Panc1 (cell line): ENCODE results near the gene HPDL. TPM values are rescaled to one million over a fixed set of nuclear protein-coding genes. Genes with fewer than 3 reads are reported as not detected.

Experiments used
- ATAC-seq: fragments of 200-7000 bp; cut with Tn5 transposase; 2 replicates; pipeline ENCODE4 v1.9.1; 2020; ENCODE audit warnings: mild to moderate bottlenecking, moderate library complexity
- BruUV-seq: library from RNA; stranded (reverse); fragments of 400-500 nt; replicated peaks from 2 replicates; lab custom pipeline; 2021; lab: Mats Ljungman, UMichigan
- CTCF ChIA-PET: fragments of 300-600 bp; sonication (Branson Sonifier 250); formaldehyde crosslinking; loops from one replicate; lab custom pipeline; 2022; ENCODE audit warnings: antibody characterized with exemption; lab: Charles Lee
- POLR2A ChIA-PET: fragments of 300-600 bp; sonication (Branson Sonifier 250); formaldehyde crosslinking; loops from one replicate; lab custom pipeline; 2022; ENCODE audit warnings: antibody characterized with exemption; lab: Charles Lee
- DNase-seq: peaks from one replicate; pipeline ENCODE4 v3.0.0-alpha.2; 2010; ENCODE audit warnings: low read depth, low spot score
- H3K27ac ChIP-seq: 2 replicates; pipeline ENCODE4 v1.5.1; 2011; ENCODE audit warnings: mild to moderate bottlenecking, low read length, inconsistent platforms
- H3K27me3 ChIP-seq: fragments of 200-500 bp; sonication (Bioruptor generic); 2 replicates; pipeline ENCODE4 v1.6.0; 2014; ENCODE audit warnings: low read length, inconsistent platforms; ENCODE audit not compliant: control insufficient read depth, insufficient read depth
- H3K36me3 ChIP-seq: fragments of 200-500 bp; sonication (Bioruptor generic); 2 replicates; pipeline ENCODE4 v1.5.1; 2014; ENCODE audit warnings: inconsistent platforms, mild to moderate bottlenecking, low read length, moderate library complexity; ENCODE audit not compliant: control insufficient read depth, insufficient read depth
- H3K4me1 ChIP-seq: 2 replicates; pipeline ENCODE4 v1.5.1; 2011; ENCODE audit warnings: inconsistent platforms, mild to moderate bottlenecking, low read length, moderate library complexity; ENCODE audit not compliant: control insufficient read depth, insufficient read depth
- H3K4me3 ChIP-seq, 2 experiments: 2 replicates each; pipeline ENCODE4 v1.5.1; 2011 to 2012; ENCODE audit warnings: low read depth in 2 of 2, low read length in 2 of 2, mild to moderate bottlenecking in 2 of 2, inconsistent platforms in 1 of 2, moderate library complexity in 1 of 2
- H3K9me3 ChIP-seq: fragments of 200-500 bp; sonication (Bioruptor generic); 2 replicates; pipeline ENCODE4 v1.5.1; 2014; ENCODE audit warnings: low read depth, mild to moderate bottlenecking, inconsistent platforms, low read length, moderate library complexity; ENCODE audit not compliant: control insufficient read depth, insufficient read depth
- CTCF ChIP-seq: fragments of 450-650 bp; IDR thresholded peaks from 2 replicates; pipeline ENCODE4 v1.5.1; 2017; ENCODE audit warnings: mild to moderate bottlenecking
- POLR2AphosphoS5 ChIP-seq: IDR thresholded peaks from 2 replicates; pipeline ENCODE4 v1.6.1; 2012; ENCODE audit warnings: mild to moderate bottlenecking, low read depth, low read length, moderate library complexity
- REST ChIP-seq, 2 experiments: IDR thresholded peaks; 2 replicates each; pipeline ENCODE4 v1.6.1; 2011 to 2012; ENCODE audit warnings: low read depth in 2 of 2, control low read depth in 1 of 2, low read length in 1 of 2, mild to moderate bottlenecking in 1 of 2, moderate library complexity in 1 of 2; ENCODE audit not compliant: insufficient read depth in 1 of 2
- SIN3A ChIP-seq: IDR thresholded peaks from 2 replicates; pipeline ENCODE4 v1.6.1; 2012; ENCODE audit warnings: low read depth, mild to moderate bottlenecking, low read length, moderate library complexity, borderline replicate concordance; ENCODE audit not compliant: insufficient read depth
- TCF7L2 ChIP-seq: IDR thresholded peaks from 2 replicates; pipeline ENCODE4 v1.6.1; 2011; ENCODE audit warnings: mild to moderate bottlenecking, low read depth, low read length, inconsistent platforms
- in situ Hi-C: cut with HindIII; loops from 2 replicates; pipeline ENCODE4 v1.10.0; 2016; ENCODE audit warnings: low sequenced_read_pairs, low pct_unique_long_range_greater_than_20kb
- intact Hi-C: fragments of 100-400 bp; cut with micrococcal nuclease; formaldehyde crosslinking; loops from one replicate; pipeline ENCODE4 v1.10.0; 2022; ENCODE audit not compliant: unreplicated experiment
- total RNA-seq: library from RNA; stranded (reverse); gene quantifications from one replicate; pipeline ENCODE4 v1.2.1, GENCODE V29; 2021; ENCODE audit not compliant: unreplicated experiment

HPDL gene
- total RNA-seq, 1 experiment from 2014 or later = 1.9 TPM

GRCh38 chr1:45300669-45300997 lies 26.1 kb upstream of the HPDL start:
- H3K27me3 ChIP-seq = no peaks in the 10 kb centered on the region
- peaks cover 8% of the 10 kb centered on the region for H3K4me1 ChIP-seq
- H3K27ac ChIP-seq = no peak overlapping the region
- DNase-seq (no peak), ATAC-seq (no peak)
- no peaks in the 10 kb centered on the region for H3K9me3 ChIP-seq
- TF ChIP-seq POLR2AphosphoS5 = no peak
- TF ChIP-seq TCF7L2 = no peak
- no peaks in the 10 kb centered on the region for H3K36me3 ChIP-seq
- intact Hi-C loops (loop anchor here (1.0 to 10.0 kb wide), 2 partner anchors 288 to 466 kb away; partner anchors contain the start of gene UROD), in situ Hi-C loops (no loop called here)
- ChIA-PET CTCF (interaction anchor here (0.5 to 1.6 kb wide), 3 partner anchors 270 to 286 kb away, joined by 8 to 9 read pairs (median 9); no protein-coding TSS in a partner anchor), POLR2A (no interaction called here)
- BruUV-seq = no TSS peak
- no peak overlapping the region for H3K4me3 ChIP-seq

- ChIA-PET POLR2A (interaction anchor here (0.6 to 1.6 kb wide), 3 partner anchors 134 to 492 kb away, joined by 7 to 9 read pairs (median 7); no protein-coding TSS in a partner anchor), CTCF (interaction anchor here (0.5 to 1.9 kb wide), 4 partner anchors 39 to 288 kb away, joined by 3 to 9 read pairs (median 6); no protein-coding TSS in a partner anchor)
- Histone ChIP-seq H3K4me3 (peak overlapping the region; percentile 65 to 80), H3K4me1 (peaks cover 8% of the 10 kb centered on the region), H3K36me3 (no peaks in the 10 kb centered on the region), H3K27me3 (no peaks in the 10 kb centered on the region), H3K27ac (peak overlapping the region; percentile 87), H3K9me3 (no peaks in the 10 kb centered on the region)
- no peak for TF ChIP-seq TCF7L2
- TF ChIP-seq SIN3A = no peak
- no TSS peak for BruUV-seq
- no peak for ATAC-seq
- in situ Hi-C loops = no loop called here
- intact Hi-C loops = loop anchor here (10.0 kb wide), 1 partner anchor 468 kb away; no protein-coding TSS in a partner anchor
- DNase-seq = no peak
Observed at GRCh38 chr1:45302505-45303150, 24.1 kb upstream of the HPDL start.

GRCh38 chr1:45303520-45304310 lies 23.0 kb upstream of the HPDL start:
- Histone ChIP-seq H3K36me3 (no peaks in the 10 kb centered on the region), H3K9me3 (no peaks in the 10 kb centered on the region), H3K4me3 (peak overlapping the region; percentile 65 to 80), H3K27me3 (no peaks in the 10 kb centered on the region), H3K27ac (peak overlapping the region; percentile 91), H3K4me1 (peaks cover 8% of the 10 kb centered on the region)
- DNase-seq (peak; percentile 75), ATAC-seq (peak; percentile 97)
- in situ Hi-C loops (no loop called here), intact Hi-C loops (loop anchor here (10.0 kb wide), 1 partner anchor 469 kb away; no protein-coding TSS in a partner anchor)
- ChIA-PET CTCF (interaction anchor here (0.5 to 1.9 kb wide), 22 partner anchors 11 to 599 kb away, joined by 3 to 12 read pairs (median 6); partner anchors contain the start of genes HECTD3 and UROD), POLR2A (interaction anchor here (0.6 to 1.0 kb wide), 14 partner anchors 9 to 460 kb away, joined by 3 to 19 read pairs (median 6); no protein-coding TSS in a partner anchor)
- TF ChIP-seq SIN3A (0 out of 2 replicates have a peak, but pooled peaks have one; percentile 74), REST (IDR thresholded peaks at IDR 0.05; ENCODE audit: insufficient read depth in 1 of 2, low read depth in 2 of 2, low read length in 1 of 2) (0 out of 4 replicates have a peak, but pooled peaks of 1 of the 2 experiments have one; percentile 56), TCF7L2 (peak; percentile 100), POLR2AphosphoS5 (peak; percentile 80), CTCF (peak; percentile 93)
- TSS peak; percentile 98 for BruUV-seq
